Effector memory CD4-positive, alpha-beta T cell (primary cell): Measurements from ENCODE around the gene DNAJC3.

Source experiments
- DNase-seq, 3 donors: peaks; one replicate each; pipeline ENCODE4 v3.0.0-alpha.2; 2020
- H3K27ac ChIP-seq: 2 replicates; pipeline ENCODE4 v1.7.0; 2013; ENCODE audit warnings: mild to moderate bottlenecking, low read length, moderate library complexity; ENCODE audit not compliant: insufficient read depth, poor library complexity, severe bottlenecking
- H3K27me3 ChIP-seq: replicated peaks from 2 replicates; pipeline ENCODE4 v1.7.0; 2013; ENCODE audit warnings: mild to moderate bottlenecking, low read length; ENCODE audit not compliant: insufficient read depth, control insufficient read depth, poor library complexity, severe bottlenecking
- H3K36me3 ChIP-seq: 2 replicates; pipeline ENCODE4 v1.7.0; 2013; ENCODE audit warnings: mild to moderate bottlenecking, low read length, moderate library complexity; ENCODE audit not compliant: control insufficient read depth, insufficient read depth
- H3K4me1 ChIP-seq: 2 replicates; pipeline ENCODE4 v1.7.0; 2013; ENCODE audit warnings: low read length, mild to moderate bottlenecking; ENCODE audit not compliant: control insufficient read depth, insufficient read depth, poor library complexity, severe bottlenecking
- H3K4me3 ChIP-seq: 2 replicates; pipeline ENCODE4 v1.7.0; 2013; ENCODE audit warnings: low read length, low read depth, mild to moderate bottlenecking; ENCODE audit not compliant: insufficient read depth, poor library complexity, severe bottlenecking
- H3K9me3 ChIP-seq: 2 replicates; pipeline ENCODE4 v1.7.0; 2013; ENCODE audit warnings: mild to moderate bottlenecking, low read length, moderate library complexity; ENCODE audit not compliant: control insufficient read depth

DNAJC3 gene

GRCh38 chr13:95809429-95809828 is 132.5 kb downstream of the DNAJC3 start:
- no peaks in the 10 kb centered on the region for H3K9me3 ChIP-seq
- no peak overlapping the region for H3K27ac ChIP-seq
- no peak overlapping the region for H3K4me3 ChIP-seq
- no peaks in the 10 kb centered on the region for H3K36me3 ChIP-seq
- H3K4me1 ChIP-seq = no peaks in the 10 kb centered on the region
- H3K27me3 ChIP-seq = peaks cover 3% of the 10 kb centered on the region
- no peak for DNase-seq

GRCh38 chr13:95813139-95813538 is 136.2 kb downstream of the DNAJC3 start:
- no peak for DNase-seq
- Histone ChIP-seq H3K36me3 (no peaks in the 10 kb centered on the region), H3K9me3 (no peaks in the 10 kb centered on the region), H3K4me1 (no peaks in the 10 kb centered on the region), H3K27ac (no peak overlapping the region), H3K27me3 (peaks cover 3% of the 10 kb centered on the region), H3K4me3 (no peak overlapping the region)

GRCh38 chr13:95814495-95814894 is 137.6 kb downstream of the DNAJC3 start:
- H3K27me3 ChIP-seq = peaks cover 3% of the 10 kb centered on the region
- DNase-seq = no peak
- no peaks in the 10 kb centered on the region for H3K9me3 ChIP-seq
- no peaks in the 10 kb centered on the region for H3K4me1 ChIP-seq
- H3K27ac ChIP-seq = no peak overlapping the region
- H3K36me3 ChIP-seq = no peaks in the 10 kb centered on the region
- no peak overlapping the region for H3K4me3 ChIP-seq

- Histone ChIP-seq H3K36me3 (no peaks in the 10 kb centered on the region), H3K4me3 (no peak overlapping the region), H3K4me1 (no peaks in the 10 kb centered on the region), H3K27me3 (no peaks in the 10 kb centered on the region), H3K27ac (no peak overlapping the region), H3K9me3 (no peaks in the 10 kb centered on the region)
- no peak for DNase-seq
These were observed 145.4 kb downstream of the DNAJC3 start for GRCh38 chr13:95822303-95822702.

GRCh38 chr13:95833126-95833525 is 156.2 kb downstream of the DNAJC3 start:
- H3K4me1 ChIP-seq = no peaks in the 10 kb centered on the region
- no peaks in the 10 kb centered on the region for H3K27me3 ChIP-seq
- H3K9me3 ChIP-seq = no peaks in the 10 kb centered on the region
- DNase-seq = no peak
- no peak overlapping the region for H3K4me3 ChIP-seq
- H3K27ac ChIP-seq = no peak overlapping the region
- H3K36me3 ChIP-seq = no peaks in the 10 kb centered on the region

- no peaks in the 10 kb centered on the region for H3K27me3 ChIP-seq
- no peaks in the 10 kb centered on the region for H3K4me1 ChIP-seq
- H3K9me3 ChIP-seq = no peaks in the 10 kb centered on the region
- H3K27ac ChIP-seq = no peak overlapping the region
- DNase-seq = no peak
- H3K4me3 ChIP-seq = no peak overlapping the region
- no peaks in the 10 kb centered on the region for H3K36me3 ChIP-seq
These were observed 156.8 kb downstream of the DNAJC3 start for GRCh38 chr13:95833719-95834118.

GRCh38 chr13:95834134-95834765 is 157.3 kb downstream of the DNAJC3 start:
- Histone ChIP-seq H3K4me1 (no peaks in the 10 kb centered on the region), H3K9me3 (no peaks in the 10 kb centered on the region), H3K27me3 (no peaks in the 10 kb centered on the region), H3K4me3 (no peak overlapping the region), H3K36me3 (no peaks in the 10 kb centered on the region), H3K27ac (no peak overlapping the region)
- peak; percentile 9 to 50 (median 24) for DNase-seq

GRCh38 chr13:95841894-95842293 is 165.0 kb downstream of the DNAJC3 start:
- DNase-seq = no peak
- Histone ChIP-seq H3K27me3 (no peaks in the 10 kb centered on the region), H3K4me1 (no peaks in the 10 kb centered on the region), H3K4me3 (no peak overlapping the region), H3K9me3 (no peaks in the 10 kb centered on the region), H3K27ac (no peak overlapping the region), H3K36me3 (no peaks in the 10 kb centered on the region)

- Histone ChIP-seq H3K27me3 (no peaks in the 10 kb centered on the region), H3K9me3 (no peaks in the 10 kb centered on the region), H3K4me1 (no peaks in the 10 kb centered on the region), H3K36me3 (no peaks in the 10 kb centered on the region), H3K4me3 (no peak overlapping the region), H3K27ac (no peak overlapping the region)
- DNase-seq = no peak
These were observed 166.0 kb downstream of the DNAJC3 start for GRCh38 chr13:95842898-95843297.
